ENCODE measurements around the gene RNF186. TPM values are rescaled to one million over a fixed set of nuclear protein-coding genes. Genes with fewer than 3 reads are reported as not detected.

Gene RNF186
- total RNA-seq, 1 experiment from 2014 or later = 0.69 TPM

DNA sequence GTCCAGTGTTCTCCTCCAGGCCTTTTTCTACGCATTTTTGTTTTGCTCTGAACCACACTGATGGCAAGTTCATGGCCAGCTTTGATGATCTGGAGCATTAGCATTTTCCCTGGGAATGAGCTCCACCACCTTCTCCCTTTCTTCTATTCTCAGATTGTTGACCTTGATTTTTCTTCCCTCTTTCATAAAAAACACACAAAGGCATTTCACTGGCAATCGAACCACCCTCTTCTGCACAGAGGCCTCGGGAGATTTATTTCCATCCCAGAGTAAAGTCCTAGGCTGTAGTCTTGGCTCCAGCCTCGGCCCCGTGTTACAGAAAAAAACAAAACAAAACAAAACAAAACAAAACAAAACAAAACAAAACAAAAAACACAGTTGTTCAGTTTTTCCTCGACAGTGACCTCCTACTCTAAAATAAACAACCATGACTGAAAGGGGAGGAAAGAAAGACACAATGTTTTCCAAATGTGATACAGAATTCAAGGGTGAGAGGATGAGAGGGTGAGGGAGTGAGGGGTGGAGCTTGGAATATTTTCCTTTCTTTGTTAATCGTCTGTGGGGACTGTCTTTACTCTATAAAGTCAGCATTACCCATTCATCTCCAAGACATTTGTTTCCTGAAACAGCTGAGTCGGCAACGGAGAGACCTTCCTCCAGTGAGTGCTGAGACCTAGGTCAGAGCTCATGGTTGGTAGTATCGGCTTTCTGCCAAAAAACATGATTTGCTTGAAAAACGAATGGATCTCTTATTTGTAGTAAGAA is 29.8 kb upstream of the RNF186 start:
- POLR2A ChIA-PET (ENCODE audit: unreplicated experiment) = no interaction called here
- Histone ChIP-seq H3K4me3 (ENCODE audit: low read length) (no peak overlapping the region), H3K4me1 (ENCODE audit: insufficient read depth, low read length) (peaks cover 11% of the 10 kb centered on the region; the same call in 1 of the 2 replicates), H3K27ac (ENCODE audit: low read length) (no peak overlapping the region), H3K9me2 (replicated peaks; ENCODE audit: low read length) (no peaks in the 10 kb centered on the region), H4K20me1 (ENCODE audit: low read length) (no peaks in the 10 kb centered on the region), H2AFZ (ENCODE audit: low read length) (peak overlapping the region; percentile 32; the same call in 1 of the 2 replicates), H3K4me2 (ENCODE audit: low read length) (no peak overlapping the region), H3K9ac (ENCODE audit: low read length) (no peak overlapping the region), H3F3A (ENCODE audit: low read length, unreplicated experiment) (no peaks in the 10 kb centered on the region), H3K36me3 (ENCODE audit: low read depth, low read length) (no peaks in the 10 kb centered on the region), H3K79me2 (ENCODE audit: low read length) (no peaks in the 10 kb centered on the region), H3K27me3 (ENCODE audit: low read length) (no peaks in the 10 kb centered on the region), H3K9me3 (ENCODE audit: low read length) (no peaks in the 10 kb centered on the region)
- ATAC-seq (no peak), DNase-seq (no peak)
- CTCF ChIA-PET = no interaction called here
- BruUV-seq (replicated peaks) = no TSS peak
- intact Hi-C loops (cut with micrococcal nuclease) = loop anchor here (5.0 kb wide), 1 partner anchor 43 kb away; no protein-coding TSS in a partner anchor
- TF ChIP-seq, protein P1, sequence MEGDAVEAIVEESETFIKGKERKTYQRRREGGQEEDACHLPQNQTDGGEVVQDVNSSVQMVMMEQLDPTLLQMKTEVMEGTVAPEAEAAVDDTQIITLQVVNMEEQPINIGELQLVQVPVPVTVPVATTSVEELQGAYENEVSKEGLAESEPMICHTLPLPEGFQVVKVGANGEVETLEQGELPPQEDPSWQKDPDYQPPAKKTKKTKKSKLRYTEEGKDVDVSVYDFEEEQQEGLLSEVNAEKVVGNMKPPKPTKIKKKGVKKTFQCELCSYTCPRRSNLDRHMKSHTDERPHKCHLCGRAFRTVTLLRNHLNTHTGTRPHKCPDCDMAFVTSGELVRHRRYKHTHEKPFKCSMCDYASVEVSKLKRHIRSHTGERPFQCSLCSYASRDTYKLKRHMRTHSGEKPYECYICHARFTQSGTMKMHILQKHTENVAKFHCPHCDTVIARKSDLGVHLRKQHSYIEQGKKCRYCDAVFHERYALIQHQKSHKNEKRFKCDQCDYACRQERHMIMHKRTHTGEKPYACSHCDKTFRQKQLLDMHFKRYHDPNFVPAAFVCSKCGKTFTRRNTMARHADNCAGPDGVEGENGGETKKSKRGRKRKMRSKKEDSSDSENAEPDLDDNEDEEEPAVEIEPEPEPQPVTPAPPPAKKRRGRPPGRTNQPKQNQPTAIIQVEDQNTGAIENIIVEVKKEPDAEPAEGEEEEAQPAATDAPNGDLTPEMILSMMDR (conservative IDR thresholded peaks at IDR 0.05; ENCODE audit: low read depth, low read length) = no peak

DNA sequence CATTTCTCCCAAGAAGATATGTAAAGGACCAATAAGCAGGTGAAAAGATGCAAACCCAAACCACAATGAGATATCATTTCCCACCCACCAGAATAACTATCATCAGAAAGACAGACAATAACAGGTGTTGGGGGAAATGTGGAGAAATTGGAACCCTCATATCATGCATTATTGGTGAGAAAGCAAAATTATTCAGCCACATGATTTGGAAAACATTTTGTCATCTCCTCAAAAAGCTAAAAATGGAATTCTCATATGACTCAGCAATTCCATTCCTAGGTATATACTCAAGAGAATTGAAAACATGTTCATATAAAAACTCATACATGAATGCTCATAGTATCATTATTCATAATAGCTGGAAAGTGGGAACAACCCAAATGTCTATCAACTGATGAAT is 25.1 kb upstream of the RNF186 start:
- DNase-seq (no peak), ATAC-seq (no peak)
- intact Hi-C loops (cut with micrococcal nuclease) = no loop called here
- no peak overlapping the region for H3K4me3 ChIP-seq (ENCODE audit: low read length)
- POLR2A ChIA-PET (ENCODE audit: unreplicated experiment) = interaction anchor here (0.6 kb wide), 1 partner anchor 9 kb away, joined by 3 read pairs; no protein-coding TSS in a partner anchor
- H3K27ac ChIP-seq (ENCODE audit: low read length) = no peak overlapping the region
- TF ChIP-seq, protein P1 (conservative IDR thresholded peaks at IDR 0.05; ENCODE audit: low read depth, low read length) = no peak
- TF ChIP-seq EZH2phosphoT487 (IDR thresholded peaks at IDR 0.05; ENCODE audit: borderline replicate concordance, low read length) = no peak
- H3K9me2 ChIP-seq (replicated peaks; ENCODE audit: low read length) = no peaks in the 10 kb centered on the region
- H3F3A ChIP-seq (ENCODE audit: low read length, unreplicated experiment) = no peaks in the 10 kb centered on the region
- no TSS peak for BruUV-seq (replicated peaks)
- no peaks in the 10 kb centered on the region for H3K79me2 ChIP-seq (ENCODE audit: low read length)
- no peaks in the 10 kb centered on the region for H3K4me1 ChIP-seq (ENCODE audit: insufficient read depth, low read length)
- H4K20me1 ChIP-seq (ENCODE audit: low read length) = no peaks in the 10 kb centered on the region
- H2AFZ ChIP-seq (ENCODE audit: low read length) = no peak overlapping the region
- H3K9ac ChIP-seq (ENCODE audit: low read length) = no peak overlapping the region
- H3K9me3 ChIP-seq (ENCODE audit: low read length) = no peaks in the 10 kb centered on the region
- CTCF ChIA-PET = no interaction called here
- H3K4me2 ChIP-seq (ENCODE audit: low read length) = no peak overlapping the region
- no peaks in the 10 kb centered on the region for H3K36me3 ChIP-seq (ENCODE audit: low read depth, low read length)
- no peaks in the 10 kb centered on the region for H3K27me3 ChIP-seq (ENCODE audit: low read length)

DNA sequence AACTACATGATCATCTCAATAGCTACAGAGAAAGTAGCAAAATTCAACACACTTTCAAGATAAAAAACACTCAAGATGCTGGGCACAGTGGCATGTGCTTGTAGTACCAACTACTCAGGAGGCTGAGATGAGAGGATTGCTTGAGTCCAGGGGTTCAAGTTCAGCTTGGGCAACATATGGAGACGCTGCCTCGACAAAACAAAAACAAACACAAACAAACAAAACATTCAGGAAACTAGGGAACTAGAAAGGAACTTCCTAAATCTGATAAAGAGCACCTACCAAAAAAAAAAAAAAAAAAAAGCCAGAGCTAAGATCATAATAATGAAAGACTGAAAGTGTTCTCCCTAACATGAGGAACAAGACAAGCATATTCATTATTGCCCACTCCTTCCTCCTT is 22.8 kb upstream of the RNF186 start:
- no peak overlapping the region for H3K9ac ChIP-seq (ENCODE audit: low read length)
- no peaks in the 10 kb centered on the region for H3K79me2 ChIP-seq (ENCODE audit: low read length)
- POLR2A ChIA-PET (ENCODE audit: unreplicated experiment) = interaction anchor here (0.5 kb wide), 1 partner anchor 44 kb away, joined by 3 read pairs; the partner anchor contains the start of gene OTUD3
- no peaks in the 10 kb centered on the region for H3K9me3 ChIP-seq (ENCODE audit: low read length)
- no peaks in the 10 kb centered on the region for H3F3A ChIP-seq (ENCODE audit: low read length, unreplicated experiment)
- no peaks in the 10 kb centered on the region for H3K36me3 ChIP-seq (ENCODE audit: low read depth, low read length)
- no peak for TF ChIP-seq EZH2phosphoT487 (IDR thresholded peaks at IDR 0.05; ENCODE audit: borderline replicate concordance, low read length)
- TF ChIP-seq EZH2 (IDR thresholded peaks at IDR 0.05; ENCODE audit: low read length, unreplicated experiment) = no peak
- TF ChIP-seq, protein P1 (conservative IDR thresholded peaks at IDR 0.05; ENCODE audit: low read depth, low read length) = no peak
- CTCF ChIA-PET = no interaction called here
- H2AFZ ChIP-seq (ENCODE audit: low read length) = no peak overlapping the region
- intact Hi-C loops (cut with micrococcal nuclease) = no loop called here
- no peak overlapping the region for H3K4me3 ChIP-seq (ENCODE audit: low read length)
- no TSS peak for BruUV-seq (replicated peaks)
- H3K4me2 ChIP-seq (ENCODE audit: low read length) = no peak overlapping the region
- no peaks in the 10 kb centered on the region for H3K27me3 ChIP-seq (ENCODE audit: low read length)
- ATAC-seq (no peak), DNase-seq (no peak)
- no peaks in the 10 kb centered on the region for H3K9me2 ChIP-seq (replicated peaks; ENCODE audit: low read length)
- no peaks in the 10 kb centered on the region for H3K4me1 ChIP-seq (ENCODE audit: insufficient read depth, low read length)
- no peaks in the 10 kb centered on the region for H4K20me1 ChIP-seq (ENCODE audit: low read length)
- H3K27ac ChIP-seq (ENCODE audit: low read length) = no peak overlapping the region

All from PC-3 (cell line).